SH-SY5Y (cell line): Measurements from ENCODE around the gene NEURL1B.

ENCODE experiments used
- GATA2 ChIP-seq: IDR thresholded peaks from 2 replicates; pipeline ENCODE4 v1.6.1; 2011; ENCODE audit warnings: mild to moderate bottlenecking, low read depth, low read length
- GATA3 ChIP-seq: IDR thresholded peaks from 2 replicates; pipeline ENCODE4 v1.6.1; 2011; ENCODE audit warnings: low read depth, mild to moderate bottlenecking, low read length, moderate library complexity

DNA sequence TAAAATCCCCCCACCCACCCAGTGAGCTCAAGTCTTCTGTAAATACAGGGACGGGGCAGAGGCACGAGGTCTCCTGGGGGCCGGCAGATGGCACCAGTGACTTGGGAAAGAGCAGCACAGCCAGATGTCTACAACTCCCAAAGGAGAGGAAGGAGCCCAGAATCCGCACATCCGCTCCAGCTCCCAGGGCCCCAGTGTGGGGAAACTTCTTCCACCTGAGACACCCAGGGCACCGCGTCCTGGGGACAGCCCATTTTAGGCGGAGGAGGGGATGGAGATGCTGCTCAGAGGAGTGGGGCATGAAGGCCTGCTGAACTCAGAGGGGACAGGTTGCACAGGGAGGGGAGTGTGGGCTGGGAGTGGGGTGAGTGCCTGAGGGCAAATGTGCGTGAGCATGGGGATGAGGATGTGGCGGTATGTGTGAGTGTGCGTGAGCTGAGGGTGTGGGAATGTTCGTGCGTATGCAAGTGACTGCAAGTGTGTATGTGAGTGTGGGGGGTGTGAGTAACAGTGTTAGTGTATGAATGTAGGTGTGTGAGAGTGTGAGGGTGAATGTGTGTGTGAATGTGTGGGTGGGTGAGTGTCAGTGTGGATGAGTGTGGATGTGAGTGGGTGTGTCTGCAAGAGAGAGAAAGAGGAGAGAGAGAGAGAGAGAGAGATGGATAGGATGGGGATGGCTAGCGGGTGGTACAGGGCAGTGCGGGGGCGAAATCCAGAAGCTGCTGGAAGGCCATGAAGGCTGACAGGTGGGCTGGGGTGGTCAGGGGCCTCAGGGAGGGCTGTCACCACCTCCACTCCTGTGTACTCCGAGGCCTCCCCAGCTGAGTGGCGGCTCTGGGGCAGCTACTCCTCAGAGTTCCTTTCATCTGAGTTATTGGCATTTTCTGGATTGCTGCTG is 66.5 kb downstream of the NEURL1B start:
- TF ChIP-seq GATA3 (no peak), GATA2 (no peak)
